Measurements from ENCODE around the gene TNIK.

Gene TNIK

DNA sequence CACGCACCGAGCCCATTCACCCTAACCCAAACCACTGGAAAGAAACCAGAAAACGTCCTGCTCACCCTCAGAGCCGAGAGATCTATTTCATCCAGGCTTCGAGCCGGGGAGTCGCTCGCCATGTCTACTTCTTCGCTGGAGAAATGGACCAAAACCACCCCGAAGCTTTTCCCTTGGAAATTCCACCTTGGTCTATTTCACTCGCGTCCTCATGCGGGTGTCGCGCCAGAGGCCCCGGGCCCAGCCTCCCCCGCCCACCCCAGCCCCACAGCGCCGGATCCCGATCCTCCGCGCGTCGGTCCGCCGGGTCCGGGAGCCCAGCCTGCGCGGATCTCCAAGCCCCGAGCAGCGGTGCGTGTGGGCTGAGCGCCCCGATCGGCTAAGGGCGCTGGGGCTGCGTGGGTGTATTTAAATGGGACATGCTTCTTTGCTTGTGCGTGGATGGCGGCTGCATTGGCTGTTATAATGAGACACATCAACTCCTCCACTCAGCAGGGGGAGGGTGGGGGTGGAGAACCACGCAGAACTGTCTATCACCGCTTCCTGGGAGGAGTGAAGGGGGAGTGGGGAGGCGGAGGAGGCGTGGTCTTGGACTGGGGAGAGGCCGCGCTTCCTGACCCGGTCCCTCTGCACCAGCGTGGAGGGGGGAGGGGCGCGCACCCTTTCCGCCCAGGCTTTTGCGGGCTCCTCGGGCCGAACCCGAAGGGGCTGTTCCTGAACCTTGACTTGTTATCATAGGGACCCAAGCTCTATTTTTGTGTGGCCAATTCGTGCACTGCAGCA, at the start of gene TNIK:
TNIK (minus strand) TSS at position 464 of the 783 bp plus-strand sequence; CDS start at position 122, 342 bp downstream.
- DNase-seq: peak; percentile 85

GRCh38 chr3:171508676-171509075, 48.5 kb upstream of the TNIK start:
- peak; percentile 78 for DNase-seq

DNA sequence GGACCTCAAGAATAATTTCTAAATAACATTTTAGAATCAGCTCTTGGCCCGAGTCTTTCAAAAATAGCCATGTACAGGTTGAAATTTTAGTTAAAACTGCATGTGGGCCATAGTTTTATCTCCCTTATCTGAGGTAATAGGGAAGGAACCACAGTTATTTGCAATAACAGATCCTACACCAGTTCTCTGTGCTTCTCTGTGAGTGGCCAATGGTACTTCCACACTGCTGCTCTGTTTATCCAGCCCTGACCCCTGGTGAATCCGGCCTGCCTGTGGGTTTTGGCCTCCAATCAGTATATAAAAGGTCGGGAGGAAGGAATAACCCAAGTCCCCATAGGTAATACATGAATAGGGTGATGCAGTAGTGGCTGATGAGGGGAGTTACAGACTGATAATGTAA, 48.0 kb upstream of the TNIK start:
- no peak for DNase-seq

GRCh38 chr3:171506743-171507319, 46.6 kb upstream of the TNIK start:
- no peak for DNase-seq

DNA sequence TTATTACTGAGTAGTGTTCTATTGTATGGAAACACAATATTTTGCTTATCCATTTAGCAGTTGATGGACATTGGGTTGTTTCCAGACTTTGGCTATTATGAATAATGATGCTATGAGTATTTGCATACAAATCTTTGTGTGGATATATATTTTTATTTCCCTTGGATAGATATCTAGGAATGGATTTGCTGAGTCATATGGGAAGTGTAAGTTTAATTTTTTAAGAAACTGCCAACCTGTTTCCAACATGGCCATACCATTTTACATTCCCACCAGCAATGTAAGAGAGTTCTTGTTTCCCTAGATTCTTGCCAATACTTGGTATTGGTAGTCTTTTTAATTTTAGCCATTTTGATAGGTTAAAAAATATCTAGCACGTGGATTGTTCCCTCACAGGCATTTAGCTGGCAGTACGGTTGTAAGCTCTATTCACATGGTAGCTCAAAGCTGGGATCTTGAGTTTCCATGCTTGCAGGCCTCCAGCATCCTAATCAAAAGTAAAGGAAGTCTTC, 45.7 kb upstream of the TNIK start:
- DNase-seq: no peak

- DNase-seq: no peak
These were observed 44.2 kb upstream of the TNIK start for GRCh38 chr3:171504376-171504775.

DNA sequence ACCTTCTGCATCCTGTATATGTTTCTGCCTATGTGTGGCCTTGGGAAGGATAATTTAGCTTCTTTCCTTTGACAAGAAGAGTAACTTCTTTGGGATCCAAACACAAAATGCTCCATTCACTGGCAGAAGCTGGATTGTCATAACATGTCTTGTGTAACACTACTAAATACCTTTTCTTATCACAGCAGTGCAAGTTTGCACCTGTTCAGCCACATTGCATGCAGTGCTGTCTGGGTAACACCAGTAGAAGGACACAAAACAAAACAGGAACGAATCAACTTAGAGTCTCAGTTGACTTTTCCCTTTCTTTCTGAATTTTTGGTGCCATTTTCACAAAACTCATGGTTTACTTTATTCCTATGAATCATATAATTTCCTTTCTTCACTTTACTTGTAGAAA, 43.6 kb upstream of the TNIK start:
- no peak for DNase-seq

GRCh38 chr3:171498921-171499320, 38.7 kb upstream of the TNIK start:
- DNase-seq: no peak

DNA sequence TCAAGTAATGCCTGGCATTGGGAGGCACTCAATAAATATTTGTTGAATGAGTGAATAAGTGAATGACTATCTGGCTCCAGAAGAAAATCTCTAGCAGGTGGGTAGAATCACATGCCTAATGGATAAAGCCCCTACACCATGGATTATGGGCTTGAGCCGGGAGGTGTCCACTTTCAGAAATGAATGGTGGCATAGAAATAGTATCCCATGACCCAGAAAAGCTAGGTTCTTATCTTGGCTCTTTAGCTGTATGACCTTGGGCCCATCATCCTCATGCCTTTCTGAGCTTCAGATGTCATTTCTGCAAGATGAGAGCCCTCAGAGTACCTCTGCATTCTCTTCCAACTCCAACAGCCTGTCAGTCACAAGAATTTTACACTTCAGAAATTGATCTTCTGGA, 37.3 kb upstream of the TNIK start:
- DNase-seq: peak; percentile 61

DNA sequence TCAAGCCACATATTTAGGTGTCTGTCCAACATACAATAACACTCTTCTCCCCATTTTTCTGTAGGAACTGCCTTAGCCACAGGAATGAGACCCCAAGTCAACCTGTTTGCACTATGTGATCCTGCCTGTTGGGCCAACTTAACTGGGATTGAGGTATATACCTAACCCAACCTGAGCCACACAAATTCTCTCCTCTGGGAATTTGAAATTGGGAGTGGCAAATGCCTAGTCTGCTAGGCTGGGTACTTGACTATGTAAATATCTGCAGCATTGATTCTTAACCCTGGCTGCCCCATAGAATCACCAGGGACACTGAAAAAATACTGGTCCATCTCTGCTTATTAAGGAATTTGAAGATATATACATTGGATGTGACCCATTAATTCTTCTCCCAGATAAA, 35.2 kb upstream of the TNIK start:
- DNase-seq: no peak

DNA sequence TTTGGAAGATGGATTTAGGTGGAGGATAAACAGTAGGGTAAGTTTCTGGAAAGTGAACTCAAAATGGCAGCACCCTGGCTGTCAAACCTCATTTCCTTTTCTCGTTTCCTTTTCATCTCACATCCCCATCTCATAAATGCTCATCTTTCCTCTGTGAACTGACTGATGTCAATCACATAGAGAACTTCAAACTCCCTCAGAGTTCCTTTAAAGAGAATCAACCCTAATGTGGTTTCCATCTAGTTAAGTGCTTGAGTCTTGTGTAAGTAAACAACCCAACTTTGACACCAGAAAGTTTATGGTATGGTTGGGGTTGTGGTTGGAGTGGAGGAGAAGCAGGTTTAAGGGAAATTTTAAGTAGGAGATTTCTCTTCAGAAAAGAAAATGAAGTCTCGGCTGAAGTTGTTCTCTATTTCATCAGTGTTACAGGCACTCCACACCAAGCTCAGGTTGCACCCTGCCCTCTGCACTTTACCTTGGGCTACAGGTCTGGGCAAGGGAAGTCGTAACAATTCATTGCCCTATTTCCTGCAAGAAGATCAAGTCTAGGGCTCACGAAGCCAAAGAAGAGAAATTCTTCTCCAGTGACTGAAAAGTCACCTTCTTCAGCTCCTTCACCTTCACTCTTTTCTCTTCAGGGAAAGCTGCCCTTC, 34.4 kb upstream of the TNIK start:
- no peak for DNase-seq

DNA sequence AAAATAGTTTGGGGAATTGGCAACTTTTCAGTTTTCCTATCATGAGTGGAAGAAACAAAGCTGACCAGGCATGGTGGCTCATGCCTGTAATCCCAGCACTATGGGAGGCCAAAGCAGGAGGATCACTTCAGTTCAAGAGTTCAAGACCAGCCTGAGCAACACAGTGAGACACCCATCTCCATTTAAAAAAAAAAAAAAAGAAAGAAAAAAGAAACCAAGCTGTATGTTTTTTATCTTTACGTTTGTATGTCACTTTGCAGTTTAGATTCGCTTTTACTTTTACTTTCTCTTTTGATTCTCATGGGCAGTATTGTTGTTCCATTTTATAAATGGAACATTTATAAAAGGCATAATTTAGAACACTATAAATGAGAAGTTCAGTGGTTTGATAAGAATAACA, 31.2 kb upstream of the TNIK start:
- no peak for DNase-seq

GRCh38 chr3:171490901-171491300, 30.7 kb upstream of the TNIK start:
- DNase-seq: no peak

DNA sequence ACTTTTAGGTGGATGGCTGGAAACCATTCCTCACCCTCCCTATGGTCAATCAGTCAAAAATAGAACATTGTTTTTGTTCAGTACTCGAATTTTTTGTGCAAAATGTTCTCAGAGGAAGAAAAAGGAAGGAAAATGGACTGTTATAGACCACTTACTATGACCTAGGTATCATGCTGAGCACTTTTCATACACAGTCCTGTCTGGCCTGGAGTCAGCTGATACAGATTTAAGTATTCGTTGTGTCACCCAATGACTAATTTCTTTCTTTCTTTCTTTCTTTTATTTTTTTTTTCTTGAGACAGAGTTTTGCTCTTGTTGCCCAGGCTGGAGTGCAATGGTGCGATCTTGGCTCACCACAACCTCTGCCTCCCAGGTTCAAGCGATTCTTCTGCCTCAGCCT, 29.1 kb upstream of the TNIK start:
- no peak for DNase-seq

GRCh38 chr3:171488479-171488878, 28.3 kb upstream of the TNIK start:
- no peak for DNase-seq

GRCh38 chr3:171487382-171487781, 27.2 kb upstream of the TNIK start:
- DNase-seq: no peak

DNA sequence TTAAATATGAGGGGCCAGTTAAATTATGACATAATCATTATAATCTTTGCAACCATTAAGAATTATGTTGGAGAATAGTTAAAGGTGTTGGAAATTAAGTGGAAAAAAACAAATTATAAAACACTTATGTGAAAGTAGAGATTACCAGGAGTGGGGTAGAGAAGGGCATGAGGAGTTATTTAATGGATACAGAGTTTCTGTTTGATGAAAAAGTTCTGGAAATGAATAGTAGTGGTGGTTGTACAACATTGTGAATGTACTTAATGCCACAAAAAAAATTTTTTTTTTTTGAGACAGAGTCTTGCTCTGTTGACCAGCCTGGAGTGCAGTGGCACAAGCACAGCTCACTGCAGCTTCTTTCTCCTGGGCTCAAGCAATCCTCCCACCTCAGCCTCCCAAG, 25.1 kb upstream of the TNIK start:
- DNase-seq: no peak

DNA sequence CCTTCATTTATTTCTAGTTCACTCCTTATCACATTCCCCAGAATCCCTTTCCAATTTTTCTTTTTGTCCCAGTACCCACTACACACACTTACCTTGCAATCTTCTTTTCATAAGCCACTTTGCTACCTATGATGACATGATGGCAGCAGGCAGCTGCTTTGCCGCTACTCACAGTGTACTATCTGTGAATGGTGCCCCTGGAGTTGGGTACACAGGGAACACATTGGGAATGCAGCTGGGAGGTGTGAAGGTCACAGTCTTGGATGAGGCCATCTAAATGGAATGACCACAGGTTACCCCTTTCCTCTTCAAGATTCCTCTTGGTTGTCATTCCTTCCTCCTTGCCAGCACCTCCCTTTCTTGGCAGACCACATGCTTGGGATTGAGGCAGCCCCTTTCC, 20.8 kb upstream of the TNIK start:
- DNase-seq: no peak

- DNase-seq: no peak
These were observed 20.3 kb upstream of the TNIK start for GRCh38 chr3:171480526-171480925.

- DNase-seq: no peak
These were observed 16.4 kb upstream of the TNIK start for GRCh38 chr3:171476532-171477102.

DNA sequence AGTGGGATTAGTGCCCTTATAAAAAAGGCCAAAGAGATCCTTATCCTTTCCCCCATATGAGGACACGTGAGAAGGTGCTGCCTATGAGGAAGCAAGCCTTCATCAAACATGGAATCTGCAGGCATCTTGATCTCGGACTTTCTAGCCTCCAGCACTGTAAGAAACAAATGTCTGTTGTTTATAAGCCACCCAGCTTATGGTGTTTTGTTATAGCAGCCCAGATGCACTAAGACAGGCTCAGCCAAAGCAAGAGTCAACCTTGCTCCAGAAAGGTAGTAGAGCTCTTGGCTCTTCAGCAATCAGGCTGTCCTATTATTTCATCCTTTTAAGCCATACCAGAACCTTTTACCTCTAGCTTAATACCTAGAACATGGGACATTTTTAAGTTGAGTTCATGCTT, 12.3 kb upstream of the TNIK start:
- DNase-seq: no peak

DNA sequence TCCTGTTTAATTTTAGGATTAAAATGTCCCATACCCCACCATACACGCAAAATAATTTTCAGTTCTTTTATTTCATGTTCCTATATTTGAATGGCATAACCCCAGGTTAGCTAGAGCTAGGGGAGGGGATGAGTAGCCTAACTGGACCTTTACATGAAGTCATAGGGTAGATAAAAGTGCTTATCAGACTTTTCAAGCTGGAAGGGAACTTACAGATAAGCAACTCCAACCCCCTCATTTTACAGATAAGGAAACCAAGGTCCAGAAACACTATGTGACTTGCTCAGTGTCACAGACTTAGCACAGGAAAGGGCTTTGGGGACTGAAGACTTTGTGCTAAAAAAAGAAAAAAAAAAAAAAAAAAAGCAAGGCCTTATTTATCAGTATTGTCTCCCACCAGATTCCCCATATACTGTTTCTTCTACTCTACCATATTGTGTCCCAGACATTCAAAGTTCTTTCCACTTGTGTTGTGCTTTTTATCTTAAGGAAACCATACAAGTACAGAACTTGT, 10.6 kb upstream of the TNIK start:
- no peak for DNase-seq

DNA sequence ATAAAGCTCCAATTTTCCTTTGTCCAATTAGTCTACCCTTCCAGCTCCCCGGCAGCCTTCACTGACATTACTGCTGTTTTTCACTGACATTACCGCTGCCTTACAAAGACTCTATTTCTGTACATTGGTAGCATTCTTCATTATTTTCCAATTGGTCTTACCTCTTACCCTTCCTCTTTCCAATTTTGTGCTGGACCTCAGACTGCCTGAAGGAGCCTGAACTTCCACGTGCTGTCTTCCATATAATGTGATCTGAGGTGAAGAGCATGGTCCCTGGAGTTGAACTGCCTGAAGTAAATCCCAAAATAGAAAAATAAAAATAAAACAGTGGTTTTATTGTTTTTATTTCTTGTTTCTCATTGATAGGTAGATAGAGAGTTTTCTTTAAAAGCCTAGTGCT, 9.2 kb upstream of the TNIK start:
- no peak for DNase-seq
